IMR-90 (cell line): Measurements from ENCODE around the gene LINC00305. TPM values are rescaled to one million over a fixed set of nuclear protein-coding genes. Genes with fewer than 3 reads are reported as not detected.

Source experiments
- ATAC-seq: fragments of 200-7000 bp; cut with Tn5 transposase; 2 replicates; pipeline ENCODE4 v1.9.1; 2020; ENCODE audit warnings: low read depth, mild to moderate bottlenecking, moderate library complexity
- BruUV-seq: library from RNA; stranded (reverse); fragments of 400-500 nt; replicated peaks from 2 replicates; lab custom pipeline; 2021; lab: Mats Ljungman, UMichigan
- CTCF ChIA-PET: fragments of 300-600 bp; formaldehyde crosslinking; extraction: SDS; loops from one replicate; lab custom pipeline; 2021; ENCODE audit warnings: antibody characterized with exemption; lab: Yijun Ruan, JAX
- POLR2A ChIA-PET: fragments of 300-600 bp; sonication (Branson Sonifier 250); formaldehyde crosslinking; loops from one replicate; lab custom pipeline; 2022; ENCODE audit warnings: antibody characterized with exemption; ENCODE audit not compliant: unreplicated experiment; lab: Charles Lee
- DNase-seq: peaks from one replicate; pipeline ENCODE4 v3.0.0; 2013
- H2AFZ ChIP-seq: replicated peaks from 2 replicates; pipeline ENCODE3; 2013; ENCODE audit warnings: low read length, mild to moderate bottlenecking; ENCODE audit not compliant: poor library complexity
- H2AK5ac ChIP-seq: 2 replicates; pipeline ENCODE4 v1.6.1; 2013; ENCODE audit warnings: low read depth, low read length, inconsistent platforms
- H2AK9ac ChIP-seq: replicated peaks from 2 replicates; pipeline ENCODE3; 2013; ENCODE audit warnings: mild to moderate bottlenecking, low read depth, low read length, moderate library complexity; ENCODE audit not compliant: poor library complexity
- H2BK120ac ChIP-seq: 2 replicates; pipeline ENCODE4 v1.6.1; 2013; ENCODE audit warnings: low read depth, low read length, inconsistent platforms
- H2BK15ac ChIP-seq: 3 replicates; pipeline ENCODE4 v1.6.1; 2013; ENCODE audit warnings: low read depth, low read length, inconsistent platforms
- H2BK20ac ChIP-seq: 2 replicates; pipeline ENCODE4 v1.6.1; 2013; ENCODE audit warnings: low read depth, mild to moderate bottlenecking, inconsistent platforms, low read length, moderate library complexity
- H2BK5ac ChIP-seq: 2 replicates; pipeline ENCODE4 v1.6.1; 2013; ENCODE audit warnings: mild to moderate bottlenecking, low read depth, low read length, inconsistent platforms; ENCODE audit not compliant: poor library complexity, severe bottlenecking
- H3K14ac ChIP-seq: replicated peaks from 2 replicates; pipeline ENCODE4 v1.6.1; 2013; ENCODE audit warnings: low read depth, low read length, inconsistent platforms
- H3K18ac ChIP-seq: 2 replicates; pipeline ENCODE4 v1.6.1; 2013; ENCODE audit warnings: low read depth, low read length, control low read depth
- H3K23ac ChIP-seq: 2 replicates; pipeline ENCODE4 v1.6.1; 2013; ENCODE audit warnings: low read depth, low read length, inconsistent platforms
- H3K27ac ChIP-seq: 2 replicates; pipeline ENCODE4 v1.5.1; 2013; ENCODE audit warnings: mild to moderate bottlenecking, control low read depth, low read length; ENCODE audit not compliant: insufficient read depth
- H3K27me3 ChIP-seq: 2 replicates; pipeline ENCODE4 v1.6.1; 2013; ENCODE audit warnings: low read length; ENCODE audit not compliant: control insufficient read depth, insufficient read depth
- H3K36me3 ChIP-seq: 2 replicates; pipeline ENCODE4 v1.6.1; 2013; ENCODE audit warnings: low read length, mixed read lengths; ENCODE audit not compliant: control insufficient read depth, insufficient read depth
- H3K4ac ChIP-seq: 2 replicates; pipeline ENCODE4 v1.6.1; 2013; ENCODE audit warnings: low read depth, low read length, inconsistent platforms
- H3K4me1 ChIP-seq: 2 replicates; pipeline ENCODE4 v1.6.1; 2013; ENCODE audit warnings: low read length, mixed read lengths; ENCODE audit not compliant: control insufficient read depth, insufficient read depth
- H3K4me2 ChIP-seq: 2 replicates; pipeline ENCODE4 v1.6.1; 2013; ENCODE audit warnings: low read depth, mild to moderate bottlenecking, control low read depth, low read length, moderate library complexity
- H3K4me3 ChIP-seq: 2 replicates; pipeline ENCODE4 v1.5.1; 2013; ENCODE audit warnings: low read depth, mild to moderate bottlenecking, control low read depth, low read length, moderate library complexity; ENCODE audit not compliant: insufficient read depth
- H3K56ac ChIP-seq: 2 replicates; pipeline ENCODE4 v1.6.1; 2013; ENCODE audit warnings: low read length, inconsistent platforms; ENCODE audit not compliant: insufficient read depth; ENCODE audit errors: extremely low read depth
- H3K79me1 ChIP-seq, 2 experiments: 2 replicates each; pipeline ENCODE4 v1.6.1; 2013; ENCODE audit warnings: low read length in 2 of 2, inconsistent platforms in 1 of 2, low read depth in 1 of 2
- H3K9ac ChIP-seq: 2 replicates; pipeline ENCODE4 v1.6.1; 2013; ENCODE audit warnings: low read depth, low read length, control low read depth
- H3K9me1 ChIP-seq: 2 replicates; pipeline ENCODE4 v1.6.1; 2013; ENCODE audit warnings: low read length, inconsistent platforms; ENCODE audit not compliant: insufficient read depth
- H3K9me3 ChIP-seq: 2 replicates; pipeline ENCODE4 v1.6.1; 2013; ENCODE audit warnings: low read length; ENCODE audit not compliant: control insufficient read depth, insufficient read depth
- H4K20me1 ChIP-seq: 2 replicates; pipeline ENCODE4 v1.6.1; 2013; ENCODE audit warnings: low read length, inconsistent platforms; ENCODE audit not compliant: insufficient read depth
- H4K5ac ChIP-seq: 2 replicates; pipeline ENCODE4 v1.6.1; 2013; ENCODE audit warnings: mild to moderate bottlenecking, low read depth, low read length, control low read depth
- H4K8ac ChIP-seq, 2 experiments: 2 replicates each; pipeline ENCODE4 v1.6.1; 2013; ENCODE audit warnings: low read depth in 2 of 2, low read length in 2 of 2, control low read depth in 1 of 2, inconsistent platforms in 1 of 2
- H4K91ac ChIP-seq: 2 replicates; pipeline ENCODE4 v1.6.1; 2013; ENCODE audit warnings: low read depth, low read length, inconsistent platforms; ENCODE audit not compliant: insufficient read depth
- RCOR1 ChIP-seq: IDR thresholded peaks from 2 replicates; pipeline ENCODE4 v1.6.1; 2012; ENCODE audit warnings: mild to moderate bottlenecking, low read length, improper control_type of control experiment; ENCODE audit not compliant: insufficient replicate concordance
- WGBS, 2 experiments: methylation state at CpG; one replicate each; pipeline versions ENCODE4 v1.1.5 to v1.1.7; 2013; ENCODE audit warnings: missing lambda C conversion rate in 2 of 2; ENCODE audit not compliant: insufficient read length in 1 of 2; ENCODE audit errors: extremely low coverage in 2 of 2; 5-methylcytosine and 5-hydroxymethylcytosine counted together
- dilution Hi-C: fragments of 300-500 bp; cut with HindIII; formaldehyde crosslinking; loops from one replicate; pipeline ENCODE4 v1.14.3; 2018; ENCODE audit warnings: low sequenced_read_pairs; ENCODE audit not compliant: unreplicated experiment
- in situ Hi-C: fragments of 300-500 bp; cut with MboI; formaldehyde crosslinking; loops from 3 replicates; pipeline ENCODE4 v1.14.3; 2019; ENCODE audit warnings: low sequenced_read_pairs, inconsistent platforms, mixed read lengths
- intact Hi-C: fragments of 100-400 bp; cut with micrococcal nuclease; formaldehyde crosslinking; loops from 2 replicates; pipeline ENCODE4 v1.10.0; 2022
- polyA plus RNA-seq, 3 experiments: library from polyadenylated mRNA; depleted of rRNA; stranded (reverse); fragments of >200 nt; gene quantifications; 2 replicates each; pipeline ENCODE4 v1.2.3, GENCODE V29; 2012; ENCODE audit warnings: low replicate concordance in 1 of 3
- total RNA-seq: library from RNA; depleted of rRNA; stranded (reverse); fragments of >200 nt; gene quantifications from 2 replicates; pipeline ENCODE4 v1.2.3, GENCODE V29; 2012
- TF ChIP-seq, protein P1 (sequence below): conservative IDR thresholded peaks from 2 replicates; pipeline ENCODE4 v1.5.1; 2012; ENCODE audit warnings: mild to moderate bottlenecking, low read depth, low read length, improper control_type of control experiment

The LINC00305 gene
- total and polyA plus RNA-seq, 2 of the 4 experiments (the other 2 are of a cell fraction), result not detected

DNA sequence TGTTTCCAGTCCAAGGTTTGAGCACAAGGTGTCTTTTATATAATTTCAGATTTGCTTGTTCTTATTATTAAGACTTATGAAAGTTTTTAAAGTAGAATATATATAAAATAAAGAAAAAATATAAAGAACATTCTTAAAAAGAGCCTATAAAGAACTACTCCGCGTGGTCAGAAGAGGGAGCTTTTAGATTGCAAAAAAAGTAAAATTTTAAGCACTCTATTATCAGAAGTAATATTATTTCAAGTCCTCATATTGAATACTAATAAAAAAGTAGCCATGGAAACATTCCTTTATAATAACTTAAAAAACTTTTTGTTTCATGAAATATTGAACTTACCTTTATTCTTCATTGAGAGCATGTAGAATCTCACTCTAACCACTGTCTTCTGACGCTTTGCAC lies 51.4 kb downstream of the LINC00305 start:
- Histone ChIP-seq H3K27ac (no peak overlapping the region), H4K91ac (no peak overlapping the region), H3K79me1 (no peaks in the 10 kb centered on the region), H2BK5ac (no peak overlapping the region), H3K36me3 (no peaks in the 10 kb centered on the region), H3K9me3 (peaks cover 2% of the 10 kb centered on the region; the same call in 1 of the 2 replicates), H3K27me3 (no peaks in the 10 kb centered on the region), H2AK5ac (no peak overlapping the region), H3K4me3 (no peak overlapping the region), H2AFZ (no peak overlapping the region), H3K56ac (no peak overlapping the region), H3K14ac (no peak overlapping the region), H4K8ac (no peak overlapping the region), H2BK20ac (no peak overlapping the region), H3K4ac (no peak overlapping the region), H2BK120ac (no peak overlapping the region), H4K5ac (no peak overlapping the region), H3K18ac (no peak overlapping the region), H4K20me1 (no peaks in the 10 kb centered on the region), H3K9me1 (no peaks in the 10 kb centered on the region), H3K4me1 (no peaks in the 10 kb centered on the region), H3K9ac (no peak overlapping the region), H3K23ac (no peak overlapping the region), H2BK15ac (no peak overlapping the region), H2AK9ac (no peak overlapping the region), H3K4me2 (no peak overlapping the region)
- dilution Hi-C loops, result no loop called here
- in situ Hi-C loops, result no loop called here
- ChIA-PET CTCF (no interaction called here), POLR2A (no interaction called here)
- WGBS, 2 experiments, result no CpG with 5 or more reads among the region's 3 CpGs
- TF ChIP-seq, protein P1, sequence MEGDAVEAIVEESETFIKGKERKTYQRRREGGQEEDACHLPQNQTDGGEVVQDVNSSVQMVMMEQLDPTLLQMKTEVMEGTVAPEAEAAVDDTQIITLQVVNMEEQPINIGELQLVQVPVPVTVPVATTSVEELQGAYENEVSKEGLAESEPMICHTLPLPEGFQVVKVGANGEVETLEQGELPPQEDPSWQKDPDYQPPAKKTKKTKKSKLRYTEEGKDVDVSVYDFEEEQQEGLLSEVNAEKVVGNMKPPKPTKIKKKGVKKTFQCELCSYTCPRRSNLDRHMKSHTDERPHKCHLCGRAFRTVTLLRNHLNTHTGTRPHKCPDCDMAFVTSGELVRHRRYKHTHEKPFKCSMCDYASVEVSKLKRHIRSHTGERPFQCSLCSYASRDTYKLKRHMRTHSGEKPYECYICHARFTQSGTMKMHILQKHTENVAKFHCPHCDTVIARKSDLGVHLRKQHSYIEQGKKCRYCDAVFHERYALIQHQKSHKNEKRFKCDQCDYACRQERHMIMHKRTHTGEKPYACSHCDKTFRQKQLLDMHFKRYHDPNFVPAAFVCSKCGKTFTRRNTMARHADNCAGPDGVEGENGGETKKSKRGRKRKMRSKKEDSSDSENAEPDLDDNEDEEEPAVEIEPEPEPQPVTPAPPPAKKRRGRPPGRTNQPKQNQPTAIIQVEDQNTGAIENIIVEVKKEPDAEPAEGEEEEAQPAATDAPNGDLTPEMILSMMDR, result 0 out of 2 replicates have a peak, but pooled peaks have one; percentile 1
- no peak for TF ChIP-seq RCOR1
- no peak for DNase-seq
- no TSS peak for BruUV-seq
- intact Hi-C loops, result no loop called here
- no peak for ATAC-seq
